Activated CD4-positive, alpha-beta memory T cell treated with anti-CD3 and anti-CD28 coated beads for 36 hours (primary cell): ENCODE data around the gene S100A6. TPM values are rescaled to one million over a fixed set of nuclear protein-coding genes. Genes with fewer than 3 reads are reported as not detected.
"Not testable (repeated sequence)": the region's sequence is repeated elsewhere in the genome, so short reads cannot be mapped to it uniquely, and the experiment has no call there.

Experiments
- CTCF ChIA-PET: fragments of 350-600 bp; sonication (Branson Sonifier 250); formaldehyde crosslinking; loops from one replicate; lab custom pipeline; 2021; ENCODE audit warnings: antibody characterized with exemption, inconsistent platforms; lab: Charles Lee
- POLR2A ChIA-PET: fragments of 350-600 bp; sonication (Branson Sonifier 250); formaldehyde crosslinking; loops from one replicate; lab custom pipeline; 2021; ENCODE audit warnings: antibody characterized with exemption; lab: Charles Lee
- DNase-seq: peaks from one replicate; pipeline ENCODE4 v3.0.0-alpha.2; 2020
- H3K27ac Mint-ChIP-seq: one replicate; pipeline ENCODE4 v1.8.0; 2021; ENCODE audit warnings: mixed read lengths
- H3K27me3 Mint-ChIP-seq: one replicate; pipeline ENCODE4 v1.8.0; 2021; ENCODE audit warnings: mixed read lengths
- H3K36me3 Mint-ChIP-seq: one replicate; pipeline ENCODE4 v1.8.0; 2021; ENCODE audit warnings: mixed read lengths
- H3K4me1 Mint-ChIP-seq: one replicate; pipeline ENCODE4 v1.8.0; 2021; ENCODE audit warnings: low read depth, mixed read lengths
- H3K4me3 Mint-ChIP-seq: one replicate; pipeline ENCODE4 v1.8.0; 2021; ENCODE audit warnings: mild to moderate bottlenecking, mixed read lengths
- H3K9me3 Mint-ChIP-seq: one replicate; pipeline ENCODE4 v1.8.0; 2021; ENCODE audit warnings: mixed read lengths
- intact Hi-C: fragments of 100-400 bp; cut with micrococcal nuclease; formaldehyde crosslinking; loops from one replicate; pipeline ENCODE4 v1.15.1; 2023
- total RNA-seq, 2 experiments: library from RNA; stranded (reverse); gene quantifications; one replicate each; pipeline ENCODE4 v1.2.3, GENCODE V29; 2021

Gene S100A6
- total RNA-seq, 2 experiments from 2014 or later, result 503 to 513 TPM

DNA sequence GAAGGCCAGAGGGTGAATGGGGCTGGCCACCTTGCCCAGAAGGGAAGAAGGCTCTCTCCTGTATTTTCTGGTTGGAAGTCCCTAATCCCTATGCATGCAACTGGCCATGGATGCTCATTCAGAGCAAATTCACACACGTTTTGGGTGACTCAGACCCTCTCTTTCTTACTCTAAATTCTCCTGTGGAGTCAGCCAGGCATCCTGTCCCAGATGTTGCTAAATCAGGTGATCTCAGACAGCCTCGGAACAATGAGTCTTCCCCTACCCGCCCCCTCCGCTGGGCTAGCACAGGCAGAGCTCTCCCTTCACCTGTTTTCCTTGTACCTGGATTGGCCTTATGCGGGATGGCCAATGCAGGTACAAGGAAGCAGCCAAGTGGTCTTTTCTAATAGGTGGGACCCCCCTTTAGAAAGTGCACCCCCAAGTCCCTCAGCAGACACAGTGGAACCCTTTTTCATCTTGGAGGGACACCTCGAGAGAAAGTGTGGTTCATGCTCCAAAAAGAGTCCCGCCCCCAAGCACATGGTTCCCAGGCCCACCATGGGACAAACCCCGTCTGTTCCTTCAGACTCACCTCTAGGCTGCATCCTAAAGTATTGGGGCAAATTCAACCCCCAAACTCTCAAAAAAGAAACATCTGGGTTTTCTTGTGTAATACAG, 8.6 kb downstream of the S100A6 start:
- H3K4me3 Mint-ChIP-seq, result no peak overlapping the region
- H3K4me1 Mint-ChIP-seq, result peaks cover 24% of the 10 kb centered on the region
- H3K36me3 Mint-ChIP-seq, result no peaks in the 10 kb centered on the region
- no peaks in the 10 kb centered on the region for H3K9me3 Mint-ChIP-seq
- intact Hi-C loops, result no loop called here
- DNase-seq, result no peak
- H3K27ac Mint-ChIP-seq, result no peak overlapping the region
- ChIA-PET POLR2A (no interaction called here), CTCF (interaction anchor here (0.7 kb wide), 1 partner anchor 31 kb away, joined by 5 read pairs; no protein-coding TSS in a partner anchor)
- H3K27me3 Mint-ChIP-seq, result no peaks in the 10 kb centered on the region

- Mint-ChIP-seq H3K36me3 (no peaks in the 10 kb centered on the region), H3K27ac (no peak overlapping the region), H3K27me3 (no peaks in the 10 kb centered on the region), H3K4me3 (no peak overlapping the region), H3K9me3 (no peaks in the 10 kb centered on the region), H3K4me1 (peaks cover 14% of the 10 kb centered on the region)
- ChIA-PET CTCF (interaction anchor here (0.8 to 2.7 kb wide), 3 partner anchors 42 to 46 kb away, joined by 3 to 11 read pairs (median 6); no protein-coding TSS in a partner anchor), POLR2A (no interaction called here)
- DNase-seq, result no peak
- intact Hi-C loops, result no loop called here
These were observed 9.7 kb downstream of the S100A6 start for GRCh38 chr1:153526132-153526543.

- ChIA-PET POLR2A (no interaction called here), CTCF (interaction anchor here (0.6 to 2.7 kb wide), 8 partner anchors 8 to 150 kb away, joined by 3 to 11 read pairs (median 4); partner anchors contain the start of gene S100A12)
- intact Hi-C loops, result no loop called here
- H3K36me3 Mint-ChIP-seq, result no peaks in the 10 kb centered on the region
- H3K4me3 Mint-ChIP-seq, result no peak overlapping the region
- no peaks in the 10 kb centered on the region for H3K27me3 Mint-ChIP-seq
- no peak overlapping the region for H3K27ac Mint-ChIP-seq
- no peak for DNase-seq
- peaks cover 7% of the 10 kb centered on the region for H3K4me1 Mint-ChIP-seq
- H3K9me3 Mint-ChIP-seq, result no peaks in the 10 kb centered on the region
These were observed 10.6 kb downstream of the S100A6 start for GRCh38 chr1:153525088-153525728.

- CTCF ChIA-PET, result interaction anchor here (1.1 to 3.5 kb wide), 4 partner anchors 10 to 95 kb away, joined by 3 to 16 read pairs (median 7); no protein-coding TSS in a partner anchor
- H3K4me3 Mint-ChIP-seq, POLR2A ChIA-PET: not testable (repeated sequence)
These were observed 13.3 kb downstream of the S100A6 start for GRCh38 chr1:153522353-153523048.

GRCh38 chr1:153521808-153522207, 14.0 kb downstream of the S100A6 start:
- POLR2A ChIA-PET, intact Hi-C loops, H3K4me1 Mint-ChIP-seq, DNase-seq, H3K4me3 Mint-ChIP-seq, H3K9me3 Mint-ChIP-seq, H3K27ac Mint-ChIP-seq, H3K36me3 Mint-ChIP-seq, H3K27me3 Mint-ChIP-seq: not testable (repeated sequence)
- CTCF ChIA-PET, result interaction anchor here (1.1 to 3.5 kb wide), 4 partner anchors 11 to 95 kb away, joined by 3 to 16 read pairs (median 10); no protein-coding TSS in a partner anchor

More at GRCh38 chr1:153522353-153523048, 13.3 kb downstream of the S100A6 start:
- intact Hi-C loops, H3K27ac Mint-ChIP-seq, H3K36me3 Mint-ChIP-seq, H3K27me3 Mint-ChIP-seq, H3K9me3 Mint-ChIP-seq, H3K4me1 Mint-ChIP-seq, DNase-seq: not testable (repeated sequence)

- no peak overlapping the region for H3K27ac Mint-ChIP-seq
- ChIA-PET CTCF (interaction anchor here (1.1 to 3.5 kb wide), 6 partner anchors 10 to 96 kb away, joined by 3 to 16 read pairs (median 8); no protein-coding TSS in a partner anchor), POLR2A (interaction anchor here (0.6 kb wide), 1 partner anchor 457 kb away, joined by 3 read pairs; the partner anchor contains the start of gene JTB)
- no peak overlapping the region for H3K4me3 Mint-ChIP-seq
- no peaks in the 10 kb centered on the region for H3K36me3 Mint-ChIP-seq
- H3K4me1 Mint-ChIP-seq, result peaks cover 9% of the 10 kb centered on the region
- intact Hi-C loops, result no loop called here
- H3K9me3 Mint-ChIP-seq, result no peaks in the 10 kb centered on the region
- no peaks in the 10 kb centered on the region for H3K27me3 Mint-ChIP-seq
- DNase-seq, result no peak
These were observed 14.8 kb downstream of the S100A6 start for GRCh38 chr1:153520818-153521476.

- intact Hi-C loops, DNase-seq, H3K4me3 Mint-ChIP-seq, H3K36me3 Mint-ChIP-seq, H3K27ac Mint-ChIP-seq, H3K27me3 Mint-ChIP-seq, H3K4me1 Mint-ChIP-seq, H3K9me3 Mint-ChIP-seq: not testable (repeated sequence)
- ChIA-PET CTCF (interaction anchor here (1.3 to 3.5 kb wide), 5 partner anchors 9 to 50 kb away, joined by 3 to 16 read pairs (median 12); no protein-coding TSS in a partner anchor), POLR2A (interaction anchor here (0.6 kb wide), 1 partner anchor 457 kb away, joined by 3 read pairs; the partner anchor contains the start of gene JTB)
These were observed 15.6 kb downstream of the S100A6 start for GRCh38 chr1:153520137-153520691.

DNA sequence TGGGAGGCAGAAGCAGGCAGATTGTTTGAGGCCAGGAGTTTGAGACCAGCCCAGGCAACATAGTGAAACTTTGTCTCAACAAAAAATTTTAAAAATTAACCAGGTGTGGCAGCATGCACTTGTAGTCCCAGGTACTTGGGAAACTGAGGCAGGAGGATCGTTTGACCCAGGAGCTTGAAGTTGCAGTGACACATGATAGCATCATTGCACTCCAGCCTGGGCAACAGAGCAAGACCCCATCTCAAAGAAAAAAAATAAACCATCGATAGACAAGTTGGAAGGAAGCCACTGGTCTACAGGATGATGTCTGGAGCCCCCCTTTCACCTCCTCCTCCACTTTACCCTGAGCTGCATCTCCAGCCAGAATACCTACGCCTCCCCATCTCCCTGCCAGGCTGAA, 16.5 kb downstream of the S100A6 start:
- intact Hi-C loops, result no loop called here
- CTCF ChIA-PET, result interaction anchor here (2.9 to 3.5 kb wide), 2 partner anchors 13 to 24 kb away, joined by 16 read pairs; no protein-coding TSS in a partner anchor
- H3K4me1 Mint-ChIP-seq, result peaks cover 5% of the 10 kb centered on the region
- POLR2A ChIA-PET, result no interaction called here
- no peak for DNase-seq
- H3K27me3 Mint-ChIP-seq, result no peaks in the 10 kb centered on the region
- H3K4me3 Mint-ChIP-seq, result no peak overlapping the region
- no peak overlapping the region for H3K27ac Mint-ChIP-seq
- H3K9me3 Mint-ChIP-seq, result no peaks in the 10 kb centered on the region
- no peaks in the 10 kb centered on the region for H3K36me3 Mint-ChIP-seq

GRCh38 chr1:153515504-153516394, 20.0 kb downstream of the S100A6 start:
- Mint-ChIP-seq H3K9me3 (no peaks in the 10 kb centered on the region), H3K36me3 (no peaks in the 10 kb centered on the region), H3K27ac (no peak overlapping the region), H3K27me3 (no peaks in the 10 kb centered on the region), H3K4me3 (no peak overlapping the region), H3K4me1 (peaks cover 9% of the 10 kb centered on the region)
- DNase-seq, result no peak
- ChIA-PET CTCF (interaction anchor here (0.7 to 3.5 kb wide), 4 partner anchors 17 to 162 kb away, joined by 3 to 12 read pairs (median 7); no protein-coding TSS in a partner anchor), POLR2A (interaction anchor here (0.6 kb wide), 1 partner anchor 408 kb away, joined by 3 read pairs; no protein-coding TSS in a partner anchor)
- intact Hi-C loops, result no loop called here

- no peaks in the 10 kb centered on the region for H3K27me3 Mint-ChIP-seq
- H3K36me3 Mint-ChIP-seq, result no peaks in the 10 kb centered on the region
- ChIA-PET CTCF (interaction anchor here (1.3 to 5.0 kb wide), 3 partner anchors 19 to 54 kb away, joined by 7 to 65 read pairs (median 11); partner anchors contain the start of gene S100A6), POLR2A (no interaction called here)
- no peak overlapping the region for H3K4me3 Mint-ChIP-seq
- no peaks in the 10 kb centered on the region for H3K9me3 Mint-ChIP-seq
- H3K4me1 Mint-ChIP-seq, result peaks cover 12% of the 10 kb centered on the region
- DNase-seq, result no peak
- no peak overlapping the region for H3K27ac Mint-ChIP-seq
- intact Hi-C loops, result no loop called here
These were observed 22.1 kb downstream of the S100A6 start for GRCh38 chr1:153513666-153514065.
